Measurements from ENCODE around the gene PAM. TPM values are rescaled to one million over a fixed set of nuclear protein-coding genes. Genes with fewer than 3 reads are reported as not detected.

PAM gene
- total RNA-seq, 1 donor from 2014 or later = 227 TPM

DNA sequence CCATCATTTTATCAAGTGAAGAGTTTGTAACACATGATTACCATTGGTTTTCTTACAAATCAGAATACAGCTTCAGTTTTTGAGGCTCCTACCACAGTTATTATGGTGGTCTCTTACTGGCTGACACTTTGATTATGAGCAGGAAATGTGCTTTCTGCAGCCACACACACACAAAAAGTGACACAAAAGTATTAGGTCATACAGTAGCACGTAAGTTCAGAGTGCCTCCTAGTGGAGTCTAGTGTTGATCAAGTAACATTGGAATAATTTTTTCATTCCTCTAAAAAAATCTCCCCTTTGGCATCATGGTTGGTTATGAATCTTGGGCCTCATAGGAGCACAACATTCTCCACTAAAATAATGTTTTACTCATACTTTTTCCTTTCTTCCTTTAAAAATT, 37.6 kb downstream of the PAM start:
- ATAC-seq = peak; percentile 47
- Histone ChIP-seq H3K4me3 (no peak overlapping the region), H3K4me1 (peaks cover 10% of the 10 kb centered on the region), H3K27ac (no peak overlapping the region), H3K9me3 (no peaks in the 10 kb centered on the region), H3K36me3 (no peaks in the 10 kb centered on the region), H3K27me3 (no peaks in the 10 kb centered on the region)
- no peak for DNase-seq
- TF ChIP-seq, protein P1, sequence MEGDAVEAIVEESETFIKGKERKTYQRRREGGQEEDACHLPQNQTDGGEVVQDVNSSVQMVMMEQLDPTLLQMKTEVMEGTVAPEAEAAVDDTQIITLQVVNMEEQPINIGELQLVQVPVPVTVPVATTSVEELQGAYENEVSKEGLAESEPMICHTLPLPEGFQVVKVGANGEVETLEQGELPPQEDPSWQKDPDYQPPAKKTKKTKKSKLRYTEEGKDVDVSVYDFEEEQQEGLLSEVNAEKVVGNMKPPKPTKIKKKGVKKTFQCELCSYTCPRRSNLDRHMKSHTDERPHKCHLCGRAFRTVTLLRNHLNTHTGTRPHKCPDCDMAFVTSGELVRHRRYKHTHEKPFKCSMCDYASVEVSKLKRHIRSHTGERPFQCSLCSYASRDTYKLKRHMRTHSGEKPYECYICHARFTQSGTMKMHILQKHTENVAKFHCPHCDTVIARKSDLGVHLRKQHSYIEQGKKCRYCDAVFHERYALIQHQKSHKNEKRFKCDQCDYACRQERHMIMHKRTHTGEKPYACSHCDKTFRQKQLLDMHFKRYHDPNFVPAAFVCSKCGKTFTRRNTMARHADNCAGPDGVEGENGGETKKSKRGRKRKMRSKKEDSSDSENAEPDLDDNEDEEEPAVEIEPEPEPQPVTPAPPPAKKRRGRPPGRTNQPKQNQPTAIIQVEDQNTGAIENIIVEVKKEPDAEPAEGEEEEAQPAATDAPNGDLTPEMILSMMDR (IDR thresholded peaks at IDR 0.05) = peak; percentile 35
- intact Hi-C loops (cut with DNase I) = no loop called here

DNA sequence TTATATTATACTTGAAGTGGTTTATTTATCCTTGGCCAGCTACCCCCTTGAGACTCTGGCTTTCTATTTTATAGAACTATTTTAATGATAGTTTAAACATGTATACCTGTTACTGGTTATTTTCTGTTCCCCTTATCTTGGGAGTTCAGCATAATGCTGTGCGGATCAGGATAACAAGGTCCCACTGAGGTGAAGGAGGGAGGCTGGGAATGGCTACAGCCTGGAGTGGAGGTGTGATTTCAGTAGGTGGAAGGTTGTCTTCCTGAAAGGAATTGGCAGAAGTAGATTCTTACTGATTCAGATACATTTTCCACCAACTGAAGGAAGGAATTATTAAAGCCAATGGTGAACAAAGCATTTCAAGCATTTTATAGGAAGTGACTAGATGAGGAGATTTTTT, 38.9 kb downstream of the PAM start:
- TF ChIP-seq, protein P1 (IDR thresholded peaks at IDR 0.05) = no peak
- intact Hi-C loops (cut with DNase I) = no loop called here
- Histone ChIP-seq H3K27me3 (no peaks in the 10 kb centered on the region), H3K9me3 (no peaks in the 10 kb centered on the region), H3K4me3 (no peak overlapping the region), H3K4me1 (peaks cover 13% of the 10 kb centered on the region), H3K36me3 (no peaks in the 10 kb centered on the region), H3K27ac (no peak overlapping the region)
- DNase-seq = no peak
- no peak for ATAC-seq

DNA sequence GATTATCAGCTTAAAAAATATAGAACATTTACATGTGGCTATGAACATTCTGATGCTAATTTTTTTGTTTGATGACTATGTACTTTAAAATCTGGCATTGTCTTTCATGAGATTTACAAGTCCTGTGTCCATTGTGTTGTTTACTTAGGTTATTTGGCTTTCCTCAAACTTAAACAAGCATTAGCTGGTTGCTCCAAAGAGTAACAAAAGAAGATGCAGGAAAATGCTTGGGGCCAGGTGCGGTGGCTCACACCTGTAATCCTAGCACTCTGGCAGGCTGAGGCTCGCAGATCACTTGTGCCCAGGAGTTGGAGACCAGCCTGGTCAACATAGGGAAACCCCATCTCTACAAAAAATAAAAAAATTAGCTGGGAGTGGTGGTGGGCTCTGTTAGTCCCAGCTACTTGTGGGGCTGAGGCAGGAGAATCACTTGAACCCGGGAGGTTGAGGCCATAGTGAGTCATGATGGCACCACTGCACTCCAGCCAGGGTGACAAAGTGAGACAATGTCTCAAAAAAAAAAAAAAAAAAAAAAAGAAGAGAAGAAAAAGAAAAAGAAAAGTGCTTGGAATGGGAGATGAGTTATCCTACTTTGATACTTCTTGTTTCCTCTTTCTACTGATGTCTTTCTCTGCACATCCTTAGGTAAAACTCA, 39.7 kb downstream of the PAM start:
- ATAC-seq = no peak
- H3K27me3 ChIP-seq = no peaks in the 10 kb centered on the region

DNA sequence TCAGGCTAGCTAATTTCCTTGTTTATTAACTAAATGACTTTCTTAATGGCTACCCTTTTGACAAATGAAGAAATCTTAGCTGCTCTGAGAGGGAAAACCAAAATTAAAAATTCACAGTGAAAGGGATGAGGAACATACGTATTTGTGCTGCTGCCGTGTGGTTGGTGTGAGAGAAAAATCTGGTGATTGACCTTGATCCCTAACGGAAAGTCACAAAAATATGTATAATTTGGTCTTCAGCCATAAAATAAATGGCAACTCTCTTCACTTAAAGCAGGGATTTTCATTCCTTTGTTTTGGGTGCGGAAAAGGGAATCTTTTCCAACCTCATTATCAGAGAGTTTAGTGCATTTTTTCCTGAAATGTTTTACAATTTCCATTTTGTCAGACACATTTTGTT, 40.4 kb downstream of the PAM start:
- ATAC-seq (no peak), DNase-seq (no peak)
- Histone ChIP-seq H3K9me3 (no peaks in the 10 kb centered on the region), H3K4me3 (no peak overlapping the region), H3K27me3 (no peaks in the 10 kb centered on the region), H3K27ac (no peak overlapping the region), H3K36me3 (no peaks in the 10 kb centered on the region), H3K4me1 (peaks cover 17% of the 10 kb centered on the region)
- intact Hi-C loops (cut with DNase I) = no loop called here
- TF ChIP-seq, protein P1 (IDR thresholded peaks at IDR 0.05) = no peak

More for the DNA sequence above, 39.7 kb downstream of the PAM start:
- no peaks in the 10 kb centered on the region for H3K36me3 ChIP-seq
- H3K9me3 ChIP-seq = no peaks in the 10 kb centered on the region
- no peak for DNase-seq
- no peak overlapping the region for H3K27ac ChIP-seq
- peaks cover 17% of the 10 kb centered on the region for H3K4me1 ChIP-seq
- TF ChIP-seq, protein P1 (IDR thresholded peaks at IDR 0.05) = no peak
- no peak overlapping the region for H3K4me3 ChIP-seq
- intact Hi-C loops (cut with DNase I) = no loop called here

DNA sequence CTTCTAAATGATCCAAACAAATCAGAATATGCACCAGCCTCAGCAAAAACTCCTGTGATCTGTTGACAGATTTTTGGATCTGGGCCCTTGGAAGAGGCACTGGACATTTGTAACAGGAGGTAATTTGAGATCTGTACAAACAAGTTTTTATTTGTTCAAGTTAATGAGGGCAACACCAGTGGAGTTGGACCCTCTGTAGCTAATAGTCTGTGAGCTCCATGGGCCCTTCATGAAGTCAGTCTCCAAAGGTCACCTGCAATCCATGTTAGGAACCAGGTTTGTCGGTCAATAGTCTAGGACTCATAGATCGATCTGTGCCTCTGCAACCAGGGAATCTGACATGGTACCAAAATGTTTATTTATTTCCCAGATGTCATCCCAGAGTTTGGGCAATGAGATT, 40.9 kb downstream of the PAM start:
- TF ChIP-seq, protein P1 (IDR thresholded peaks at IDR 0.05) = no peak
- intact Hi-C loops (cut with DNase I) = no loop called here
- no peaks in the 10 kb centered on the region for H3K27me3 ChIP-seq
- H3K4me1 ChIP-seq = peaks cover 21% of the 10 kb centered on the region
- ATAC-seq = no peak
- DNase-seq = no peak
- no peak overlapping the region for H3K4me3 ChIP-seq
- no peak overlapping the region for H3K27ac ChIP-seq
- no peaks in the 10 kb centered on the region for H3K9me3 ChIP-seq
- H3K36me3 ChIP-seq = no peaks in the 10 kb centered on the region

DNA sequence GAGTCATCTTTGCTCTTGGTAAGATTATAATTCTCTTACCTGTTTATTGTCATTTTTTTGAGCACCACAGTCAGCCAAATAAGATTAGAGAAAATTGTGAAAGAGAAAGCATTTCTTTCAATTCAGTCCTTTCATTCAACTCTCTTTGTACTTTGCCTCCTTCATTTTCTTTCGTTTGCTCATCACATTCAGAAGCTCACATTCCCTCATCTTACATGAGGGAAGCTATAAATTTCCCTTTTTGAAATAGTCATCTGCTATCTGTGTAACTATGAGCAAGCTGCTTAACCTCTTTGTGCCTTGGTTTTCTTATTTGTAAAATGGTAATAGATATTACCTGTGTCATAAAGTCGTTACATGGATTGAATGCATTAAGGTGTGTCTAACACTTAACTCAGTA, 41.4 kb downstream of the PAM start:
- intact Hi-C loops (cut with DNase I) = no loop called here
- Histone ChIP-seq H3K9me3 (no peaks in the 10 kb centered on the region), H3K27ac (no peak overlapping the region), H3K4me3 (no peak overlapping the region), H3K4me1 (peaks cover 23% of the 10 kb centered on the region), H3K27me3 (no peaks in the 10 kb centered on the region), H3K36me3 (no peaks in the 10 kb centered on the region)
- no peak for DNase-seq
- no peak for ATAC-seq
- TF ChIP-seq, protein P1 (IDR thresholded peaks at IDR 0.05) = no peak

All from upper lobe of right lung (tissue), 1 donor.